ENCODE results near the gene SUSD4. TPM values are rescaled to one million over a fixed set of nuclear protein-coding genes. Genes with fewer than 3 reads are reported as not detected.

SUSD4 gene
- total RNA-seq, 1 donor from 2014 or later, result 11.2 TPM

DNA sequence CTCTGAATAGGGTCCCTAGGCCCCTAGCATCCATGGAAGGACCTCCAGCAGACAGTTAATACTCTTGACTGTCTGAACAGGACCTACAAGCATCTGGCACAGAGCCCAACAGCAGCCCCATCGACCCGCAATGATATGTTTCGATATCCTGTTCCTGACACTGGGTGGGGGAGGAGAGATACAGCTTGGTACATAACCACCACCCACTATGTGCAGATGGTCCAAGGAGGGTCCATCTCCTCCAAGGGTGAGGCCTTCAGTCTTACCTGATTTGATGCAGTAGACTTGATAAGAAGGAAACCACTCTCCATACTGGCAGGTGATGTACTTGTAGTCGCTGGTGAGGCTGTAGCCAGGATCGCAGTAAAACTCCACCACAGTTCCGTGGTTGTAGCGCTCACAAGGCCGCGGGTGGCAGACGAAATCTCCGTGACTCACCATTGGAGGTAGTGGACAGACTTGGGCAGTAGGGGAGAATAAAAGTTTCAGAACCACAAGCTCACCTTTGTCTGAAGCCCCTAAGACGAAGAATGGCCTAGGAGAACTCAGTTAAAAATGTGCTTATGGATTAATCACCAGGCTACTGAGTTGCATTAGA lies 134.9 kb downstream of the SUSD4 start:
- DNase-seq, result no peak

DNA sequence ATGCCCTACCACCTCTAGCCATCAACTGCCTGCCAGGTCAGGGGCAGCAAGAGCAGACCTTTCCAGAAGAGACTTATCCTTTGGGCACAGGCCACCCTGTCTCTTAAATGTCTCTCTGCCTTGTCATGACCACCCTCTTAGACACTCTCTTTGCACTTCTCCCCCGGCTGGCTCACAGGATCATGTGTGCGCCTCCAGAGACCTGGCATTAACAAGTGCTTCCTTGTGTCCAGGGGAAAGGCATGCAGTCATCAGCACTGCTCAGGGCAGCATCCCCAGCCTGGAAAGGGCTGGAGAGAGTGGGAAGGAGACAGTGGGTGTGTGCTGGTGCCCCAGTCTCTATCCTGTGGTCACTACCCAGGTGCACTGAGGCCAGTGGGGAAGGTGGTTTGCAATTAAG lies 135.8 kb downstream of the SUSD4 start:
- no peak for DNase-seq

DNA sequence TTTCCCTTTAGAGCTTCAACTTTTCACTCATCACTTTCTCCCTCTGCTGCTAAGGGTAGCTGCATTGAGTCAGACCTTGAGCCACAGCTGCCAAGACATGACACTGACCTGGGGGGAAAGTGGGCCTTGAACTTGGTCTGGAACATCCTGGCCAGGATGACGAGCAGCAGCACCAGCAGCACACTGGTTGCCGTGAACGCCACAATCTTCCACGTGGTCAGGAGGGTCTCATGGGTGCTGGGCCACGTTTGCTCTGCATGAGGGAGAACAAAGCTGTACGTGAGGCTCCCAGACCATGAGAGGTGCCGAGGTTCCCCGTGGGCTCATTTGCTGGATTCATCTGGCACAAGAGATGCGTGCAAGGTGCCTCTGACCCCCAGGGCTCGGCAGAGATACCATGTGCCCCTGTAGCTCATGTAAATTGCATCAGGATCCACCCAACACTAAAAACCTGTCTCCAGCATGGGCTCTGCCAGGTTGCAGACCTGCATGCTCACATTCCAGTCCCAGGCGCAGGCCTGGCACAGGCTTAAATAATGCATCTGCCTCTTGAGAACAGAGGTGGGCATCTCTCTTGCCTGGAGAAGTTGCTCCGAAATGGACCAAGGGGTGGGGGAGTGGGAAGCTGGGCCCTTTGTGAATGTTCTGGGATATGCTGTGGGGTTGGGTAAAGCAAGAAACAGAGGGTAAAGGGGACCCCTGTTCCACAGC lies 136.3 kb downstream of the SUSD4 start:
- DNase-seq, result no peak

DNA sequence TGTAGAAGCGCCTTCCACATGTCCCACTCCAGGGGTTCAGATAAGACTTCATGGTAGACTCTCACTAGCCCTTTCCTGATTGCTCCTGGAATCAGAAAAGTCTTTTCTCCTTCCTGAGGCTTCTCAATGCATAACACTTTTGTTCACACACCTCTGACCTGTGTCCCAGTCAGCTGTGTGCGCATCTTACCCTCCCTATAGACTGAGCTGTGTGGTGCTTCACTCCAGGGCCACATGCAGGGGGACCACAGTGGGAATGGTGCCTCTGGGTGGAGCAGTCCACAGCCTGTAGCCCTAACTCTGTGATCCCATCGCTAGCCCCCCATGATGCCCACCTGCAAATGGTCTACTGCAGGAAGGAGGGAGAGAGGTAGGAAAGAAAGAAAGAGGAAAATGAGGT lies 136.9 kb downstream of the SUSD4 start:
- DNase-seq, result no peak

DNA sequence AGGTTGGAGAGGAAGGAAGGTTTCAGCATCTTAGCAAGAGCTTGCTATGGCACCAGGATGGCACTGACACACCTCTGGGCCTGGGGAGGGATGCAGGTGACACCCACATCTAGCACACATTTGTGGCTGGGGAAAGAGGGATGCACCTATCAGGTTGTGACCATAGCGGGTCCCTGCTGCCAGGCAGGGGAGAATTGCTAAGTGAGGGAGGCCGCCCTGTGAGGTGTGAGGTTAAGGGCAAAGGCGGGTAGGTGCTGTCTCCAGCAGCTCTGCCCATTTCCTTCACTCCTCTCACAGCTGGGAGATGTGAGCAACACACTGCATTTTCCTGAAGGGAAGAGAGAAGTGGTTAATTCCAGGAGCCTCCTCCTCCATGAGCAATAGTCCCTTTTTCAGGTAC lies 137.7 kb downstream of the SUSD4 start:
- no peak for DNase-seq

DNA sequence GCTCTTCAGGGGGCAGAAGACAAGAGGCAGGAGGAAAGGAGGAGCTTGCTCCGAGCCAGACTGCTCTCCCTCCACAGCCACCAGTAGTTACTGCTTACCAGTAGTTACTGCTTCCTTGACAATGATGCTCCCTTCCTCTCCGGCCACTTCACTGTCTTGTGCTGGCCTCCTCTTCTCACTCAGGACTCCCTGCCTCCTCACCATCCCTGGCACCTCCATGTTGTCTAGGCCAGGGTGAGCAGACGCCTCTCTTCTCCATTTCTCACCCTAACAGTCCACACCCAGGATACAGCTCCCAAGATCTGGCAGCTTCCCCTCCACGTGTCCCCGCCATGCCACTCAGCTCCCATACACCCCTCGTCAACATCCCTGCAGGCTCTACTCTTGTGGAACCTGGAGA lies 138.5 kb downstream of the SUSD4 start:
- DNase-seq, result no peak

DNA sequence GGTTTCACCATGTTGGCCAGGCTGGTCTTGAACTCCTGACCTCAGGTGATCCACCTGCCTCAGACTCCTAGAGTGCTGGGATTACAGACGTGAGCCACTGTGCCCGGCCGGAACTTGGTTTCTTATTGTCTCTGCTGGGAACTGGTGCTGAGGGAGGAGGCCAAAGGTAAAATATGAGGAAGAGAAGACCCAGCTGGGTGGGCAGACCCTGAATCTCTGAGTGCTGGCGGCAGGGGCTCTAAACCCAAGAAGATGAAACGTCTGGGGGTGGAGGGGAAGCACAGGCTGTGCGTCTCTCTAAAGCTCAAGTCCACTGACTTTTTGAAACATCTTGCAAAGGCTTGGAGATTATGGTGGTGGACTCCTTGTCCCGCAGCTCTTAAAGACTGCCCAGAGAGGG lies 138.9 kb downstream of the SUSD4 start:
- no peak for DNase-seq

DNA sequence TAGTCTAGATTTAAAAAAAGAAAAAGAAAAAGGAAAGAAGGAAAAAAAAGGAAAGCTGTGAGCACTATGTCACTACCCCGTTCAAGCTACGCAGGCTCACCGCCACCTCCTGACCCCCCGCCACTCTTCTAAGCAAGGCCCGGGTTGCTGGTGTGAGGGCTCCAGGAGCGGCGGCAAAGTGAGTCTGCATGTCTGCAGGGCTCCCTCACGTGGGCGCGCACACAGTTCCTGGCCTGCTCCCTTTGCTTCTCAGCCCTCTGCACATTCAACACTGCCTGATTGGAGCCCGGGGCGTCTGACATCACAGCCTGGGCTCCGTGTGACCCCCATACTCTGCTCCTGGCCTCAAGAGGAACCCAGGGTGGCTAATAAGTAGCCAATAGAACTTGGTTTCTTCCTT lies 139.5 kb downstream of the SUSD4 start:
- DNase-seq, result no peak

DNA sequence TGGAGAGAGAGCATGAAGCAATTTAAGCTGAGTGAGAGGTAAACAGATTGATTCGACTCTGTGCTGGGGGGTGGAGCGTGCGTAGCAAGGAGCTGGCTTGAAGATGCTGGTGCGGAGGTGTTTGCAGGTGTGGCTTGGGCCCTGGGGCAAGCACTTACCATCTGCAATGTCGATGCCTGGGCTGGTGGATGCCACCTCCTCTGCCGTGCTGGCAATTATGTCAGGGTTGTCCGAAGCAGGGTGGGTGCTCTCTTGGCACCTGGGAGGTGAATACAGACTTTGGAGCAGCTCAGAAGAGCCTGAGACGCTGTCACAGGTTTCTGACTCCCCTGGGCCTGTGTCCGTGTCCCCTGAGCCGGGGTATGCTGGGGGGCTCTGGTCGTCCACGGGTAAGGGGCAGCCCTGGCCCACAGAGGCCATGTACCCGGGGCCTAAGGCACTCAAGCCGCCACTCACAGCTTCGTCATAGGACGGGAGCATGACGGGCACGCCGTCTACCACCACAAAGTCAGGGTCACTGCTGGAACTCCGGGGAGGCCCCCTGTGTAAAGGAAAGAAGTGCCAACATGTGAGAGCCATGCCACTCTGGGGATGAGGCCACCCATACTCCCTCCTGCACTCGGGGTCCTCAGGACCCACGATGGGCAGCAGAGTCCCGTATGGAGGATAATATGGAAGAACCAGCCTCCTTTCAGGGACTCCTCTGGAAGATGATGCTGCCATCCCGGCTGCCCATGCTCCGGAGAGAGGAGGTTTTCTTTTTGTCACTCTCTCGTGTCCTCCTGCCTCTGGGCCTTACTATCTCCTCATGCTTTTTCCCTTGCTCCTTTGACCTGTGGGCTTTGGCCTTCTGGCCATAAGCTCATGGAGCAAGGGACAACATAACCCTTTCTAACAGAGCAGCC lies 140.6 kb downstream of the SUSD4 start:
- DNase-seq, result no peak

DNA sequence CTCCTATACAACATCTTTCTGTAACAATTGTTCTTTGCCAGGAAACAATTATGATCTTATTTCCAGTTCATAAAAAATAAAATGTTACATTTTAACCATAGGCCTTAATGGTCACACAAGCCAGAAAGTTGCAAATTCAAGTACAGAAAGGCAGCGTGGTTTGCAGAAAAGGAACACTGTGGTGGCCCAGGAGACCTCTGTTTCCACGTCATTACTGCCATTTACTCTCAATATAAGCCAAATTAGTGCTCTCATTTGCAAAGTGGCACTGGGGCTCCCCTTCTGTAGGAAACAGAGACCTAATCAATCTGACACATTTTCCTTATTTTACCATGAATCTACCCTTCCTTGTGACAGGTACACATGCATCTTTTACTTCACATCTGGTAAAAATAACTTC lies 141.6 kb downstream of the SUSD4 start:
- DNase-seq, result no peak

DNA sequence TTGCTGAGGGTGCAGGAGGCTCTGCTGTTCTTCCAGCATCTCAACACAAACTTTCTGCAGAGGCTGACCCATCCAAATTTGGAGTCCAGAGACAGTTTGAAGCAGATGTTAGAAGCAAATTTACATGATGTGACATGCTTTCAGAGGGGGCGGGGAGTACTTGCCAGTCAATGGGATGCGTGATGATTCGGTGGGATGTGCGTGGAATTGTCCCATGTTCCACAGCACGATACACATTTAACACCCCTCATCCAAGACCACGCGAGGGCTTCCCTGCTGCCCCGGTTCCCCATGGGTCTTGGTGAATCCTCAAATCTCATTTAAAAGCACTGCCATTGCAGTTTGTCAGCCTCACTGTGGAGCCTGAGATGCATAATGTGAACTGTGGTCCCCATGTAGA lies 142.3 kb downstream of the SUSD4 start:
- DNase-seq, result no peak

DNA sequence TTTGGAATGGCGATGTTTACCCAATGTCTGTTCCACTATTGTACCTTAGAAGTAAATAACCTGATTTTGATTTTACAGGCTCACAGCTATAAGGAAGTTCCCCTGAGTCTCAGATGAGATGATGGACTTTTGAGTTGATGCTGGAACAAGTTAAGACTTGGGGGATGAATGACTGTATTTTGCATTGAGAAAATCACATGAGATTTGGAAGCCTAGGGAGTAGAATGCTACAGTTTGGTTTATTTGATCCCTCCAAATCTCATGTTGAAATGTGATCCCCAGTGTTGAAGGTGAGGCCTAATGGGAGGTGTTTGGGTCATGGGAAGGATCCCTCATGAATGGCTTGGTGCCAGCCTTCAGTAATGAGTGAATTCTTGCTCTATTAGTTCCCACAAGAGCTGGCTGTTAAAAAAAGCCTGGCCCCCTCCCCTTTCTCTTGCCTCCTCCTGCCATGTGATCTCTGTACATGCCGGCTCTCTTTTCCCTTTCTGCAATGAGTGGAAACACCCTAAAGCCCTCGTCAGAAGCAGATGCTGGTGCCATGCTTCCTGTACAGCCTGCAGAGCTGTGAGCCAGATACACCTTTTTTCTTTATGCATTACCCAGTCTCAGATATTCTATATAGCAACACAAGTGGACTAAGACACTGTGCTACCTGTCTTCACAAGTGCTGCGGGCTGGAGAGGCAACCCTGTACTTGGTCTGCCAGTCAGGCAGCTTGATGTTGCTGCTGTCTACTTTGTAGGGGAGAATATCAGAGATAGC lies 143.9 kb downstream of the SUSD4 start:
- DNase-seq, result no peak

DNA sequence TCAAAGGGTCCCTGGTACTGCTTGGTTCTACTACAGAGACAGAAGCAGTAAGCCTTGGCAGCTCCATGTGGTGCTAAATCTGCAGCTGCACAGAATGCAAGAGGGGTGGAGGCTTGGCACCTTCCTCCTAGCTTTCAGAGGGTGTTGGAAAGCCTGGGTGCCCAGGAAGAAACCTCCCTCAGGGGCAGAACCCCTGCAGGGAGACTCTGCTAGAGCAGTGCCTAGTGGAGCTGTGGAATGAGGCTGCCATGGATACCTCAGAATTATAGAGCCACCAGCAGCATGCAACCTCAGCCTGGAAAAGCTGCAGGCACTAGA lies 144.7 kb downstream of the SUSD4 start:
- DNase-seq, result no peak

DNA sequence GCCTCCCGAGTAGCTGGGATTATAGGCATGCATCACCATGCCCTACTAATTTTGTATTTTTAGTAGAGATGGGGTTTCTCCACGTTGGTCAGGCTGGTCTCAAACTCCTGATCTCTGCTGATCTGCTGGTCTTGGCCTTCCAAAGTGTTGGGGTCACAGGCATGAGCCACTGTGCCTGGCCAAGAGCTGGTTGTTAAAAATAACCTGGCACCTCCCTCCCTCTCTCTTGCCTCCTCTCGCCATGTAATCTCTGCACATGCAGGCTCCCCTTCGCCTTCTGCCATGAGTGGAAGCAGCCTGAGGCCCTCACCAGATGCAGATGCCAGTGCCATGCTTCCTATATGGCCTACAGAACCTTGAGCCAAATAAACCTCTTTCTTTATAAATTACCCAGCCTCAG lies 146.2 kb downstream of the SUSD4 start:
- DNase-seq, result no peak

DNA sequence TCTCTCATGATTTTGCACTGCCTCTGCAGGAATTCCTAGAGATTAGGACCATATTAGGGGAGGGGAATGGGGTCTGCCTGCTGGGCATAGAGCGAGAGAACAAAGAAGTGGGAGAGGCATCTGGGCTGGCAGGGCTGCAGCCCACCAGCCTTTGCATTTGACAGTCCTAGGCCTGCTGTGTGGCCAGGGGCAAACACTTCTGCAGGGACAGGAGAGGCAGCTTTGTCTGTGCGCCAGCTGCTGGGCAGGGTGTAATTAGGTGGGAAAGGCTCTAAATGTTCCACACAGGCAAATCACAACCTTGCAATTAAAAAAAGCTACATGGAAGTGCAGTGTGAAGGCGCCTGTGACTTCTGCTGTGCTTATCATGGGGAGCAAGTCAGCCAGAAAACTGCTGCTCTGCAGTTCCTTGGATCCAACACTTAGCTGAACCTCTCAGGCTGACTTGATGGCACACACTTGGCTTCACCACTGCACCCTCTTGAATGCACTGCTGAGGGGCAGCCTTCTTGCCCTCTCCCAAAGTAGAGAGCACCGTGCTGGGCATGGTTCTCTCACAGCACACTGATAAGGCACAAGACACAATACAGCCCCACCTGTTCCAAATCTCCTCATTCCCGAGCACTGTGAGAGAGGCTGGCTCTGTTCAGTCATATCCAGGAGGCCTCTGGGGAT lies 147.3 kb downstream of the SUSD4 start:
- no peak for DNase-seq

DNA sequence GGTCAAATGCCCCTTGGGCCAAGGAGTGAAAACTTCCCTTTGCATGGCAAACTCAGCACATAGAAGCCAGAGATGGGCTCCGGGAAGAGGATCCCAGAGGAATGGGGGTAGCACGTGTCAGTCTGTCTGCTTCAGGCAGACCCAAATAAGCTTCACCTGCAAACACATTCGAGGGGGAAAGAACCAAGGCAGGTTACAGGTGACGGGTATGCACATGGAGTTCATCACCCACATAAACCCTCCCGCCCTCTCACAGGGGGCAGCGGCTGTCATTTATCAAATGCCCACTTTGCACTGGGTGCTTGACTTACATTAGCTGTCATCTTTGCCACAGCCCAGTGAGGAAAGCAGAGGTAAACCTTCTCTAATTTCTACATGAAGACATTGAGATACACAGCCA lies 147.9 kb downstream of the SUSD4 start:
- DNase-seq, result no peak

DNA sequence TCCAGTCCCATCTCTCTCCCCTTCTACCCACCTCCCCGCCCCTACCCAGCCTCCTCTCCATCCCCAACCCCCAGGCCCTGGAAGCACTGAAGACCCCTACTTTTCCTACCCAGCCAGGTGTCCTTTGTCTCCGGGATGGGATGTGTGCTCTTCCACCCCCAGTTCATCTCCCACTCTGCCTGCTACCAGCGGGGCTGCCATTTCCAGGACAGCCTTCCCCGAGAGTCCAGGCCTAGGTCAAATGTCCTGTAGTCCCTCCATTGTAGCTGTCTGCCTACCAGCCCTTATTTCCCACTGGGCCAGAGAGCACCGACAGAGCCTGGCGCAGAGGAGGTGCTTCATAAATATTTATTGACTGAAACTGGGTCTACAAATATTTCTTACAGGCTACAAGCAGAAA lies 148.9 kb downstream of the SUSD4 start:
- no peak for DNase-seq

DNA sequence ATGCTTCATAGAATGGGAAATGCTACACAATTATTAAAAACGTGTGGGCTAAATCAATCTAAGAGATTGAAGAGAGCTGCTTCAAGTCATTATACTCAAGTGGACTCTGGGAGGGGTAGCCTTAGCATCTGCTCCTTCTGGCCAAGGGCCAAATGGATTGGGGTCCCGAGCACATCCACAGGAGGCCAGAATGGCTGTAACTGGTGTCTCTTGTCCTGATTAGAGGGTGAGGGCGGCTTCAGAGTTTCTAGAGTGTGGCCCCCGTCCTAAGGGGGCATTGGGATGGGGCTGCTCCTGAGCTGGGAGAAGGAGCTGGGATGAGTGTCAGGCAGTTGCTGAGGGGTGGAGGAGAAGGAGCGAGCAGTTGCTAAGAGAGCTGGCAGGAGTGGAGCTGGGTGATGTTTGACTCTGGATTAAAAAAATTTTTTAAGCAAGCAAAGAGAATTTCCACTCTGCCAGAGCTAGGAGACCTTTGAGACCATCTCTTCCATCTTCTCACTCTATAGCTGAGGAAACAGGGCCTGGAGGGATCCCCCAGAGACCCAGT lies 149.6 kb downstream of the SUSD4 start:
- DNase-seq, result no peak

DNA sequence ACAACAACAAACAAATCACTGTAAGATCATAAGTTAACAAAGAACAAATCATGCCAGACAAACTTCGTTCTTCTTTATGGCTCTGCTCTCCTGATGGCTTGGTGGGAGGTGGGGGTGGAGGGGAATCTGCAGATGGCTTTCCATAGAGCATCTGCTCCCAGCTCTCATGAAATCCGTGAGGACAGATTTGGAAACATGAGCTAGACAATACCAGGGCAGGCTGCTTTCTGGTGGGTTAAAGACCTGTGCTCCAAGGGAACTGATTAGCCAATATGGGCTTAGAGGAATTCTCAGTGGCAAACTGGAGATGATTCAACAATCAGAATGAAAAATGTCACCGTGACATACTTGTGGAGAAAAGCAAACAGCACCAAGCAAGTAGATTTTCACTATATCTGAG lies 151.5 kb downstream of the SUSD4 start:
- DNase-seq, result no peak

DNA sequence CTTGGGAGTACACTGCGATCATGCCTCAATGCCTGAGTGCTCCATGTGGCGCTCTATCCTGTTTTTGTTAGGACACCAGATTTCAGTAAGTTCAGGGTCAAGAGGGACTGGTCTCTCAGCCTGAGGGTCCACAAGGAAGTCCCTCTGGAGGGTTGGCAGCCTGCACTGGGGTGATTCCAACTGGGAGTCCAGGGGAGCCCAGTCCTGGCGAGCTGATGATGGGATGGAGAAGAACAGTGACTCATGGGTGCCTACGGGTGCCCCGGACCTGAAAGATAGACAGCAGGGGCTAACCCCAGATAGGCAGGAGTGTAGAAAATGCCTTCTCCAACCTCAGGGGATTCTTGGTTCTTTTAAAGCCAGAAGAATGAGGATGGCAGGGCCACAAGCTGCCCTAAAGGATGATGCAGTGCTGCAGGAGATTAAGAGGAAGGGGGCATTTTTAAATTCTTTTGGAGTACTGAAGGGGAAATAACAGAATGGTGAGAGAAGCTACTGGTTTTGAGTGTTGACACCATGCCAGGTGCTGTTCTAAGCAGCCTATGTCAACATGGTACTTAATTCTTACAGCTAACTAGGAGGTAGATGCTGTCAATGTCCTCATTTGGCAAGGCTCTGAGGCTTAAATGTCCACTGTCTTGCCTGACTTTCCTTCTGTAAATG lies 152.5 kb downstream of the SUSD4 start:
- DNase-seq, result no peak

DNA sequence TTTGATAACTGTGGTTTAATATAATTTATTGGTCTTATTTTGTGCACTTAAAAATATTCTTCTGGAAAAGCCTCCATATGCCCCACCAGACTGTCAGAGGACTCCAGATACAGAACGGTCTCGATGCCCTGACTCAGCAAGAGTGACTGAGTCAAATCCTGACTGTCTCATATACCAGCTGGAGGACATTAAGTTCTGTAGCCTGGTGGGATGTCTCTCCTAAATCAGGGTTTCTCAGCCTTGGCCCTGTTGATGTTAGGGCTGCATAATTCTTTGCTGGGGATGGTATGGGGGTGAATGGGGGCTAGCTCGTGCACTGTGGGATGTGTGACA lies 153.2 kb downstream of the SUSD4 start:
- no peak for DNase-seq
